ENCODE measurements around the gene TSPAN14.

The TSPAN14 gene

DNA sequence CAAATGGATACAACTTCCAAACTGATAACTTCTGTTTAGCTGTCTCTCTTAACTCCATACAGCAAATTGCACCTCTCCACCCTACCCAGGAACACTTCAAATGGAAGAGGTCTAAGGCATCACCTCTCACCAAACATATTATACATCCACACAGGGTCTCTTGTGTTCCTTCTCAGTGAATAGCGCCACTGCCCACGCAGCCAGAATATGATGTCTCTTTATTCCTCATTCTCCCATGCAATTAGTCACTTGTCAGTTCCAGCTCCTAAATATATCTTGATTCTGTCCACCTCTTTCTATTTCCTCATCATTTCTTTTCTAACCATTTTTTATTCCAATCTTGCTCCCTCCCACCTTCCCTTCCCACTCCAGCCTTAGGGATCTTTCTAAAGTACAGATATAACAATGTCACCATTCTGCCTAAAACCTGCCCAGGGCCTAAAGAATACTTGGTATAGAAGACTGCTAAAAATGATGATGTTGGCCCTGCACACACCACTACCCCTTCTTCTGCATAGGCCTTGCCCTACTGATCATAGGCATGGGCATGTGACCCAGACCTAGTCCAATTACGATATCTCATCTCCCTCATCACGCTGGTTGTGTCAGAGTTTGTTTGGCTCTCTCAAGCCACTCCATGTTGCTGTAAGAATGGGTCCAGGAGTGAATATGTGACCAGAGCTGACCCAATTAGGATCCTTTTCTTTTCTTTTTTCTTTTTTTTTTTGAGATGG is 5.7 kb upstream of the TSPAN14 start:
- TF ChIP-seq, protein P1, sequence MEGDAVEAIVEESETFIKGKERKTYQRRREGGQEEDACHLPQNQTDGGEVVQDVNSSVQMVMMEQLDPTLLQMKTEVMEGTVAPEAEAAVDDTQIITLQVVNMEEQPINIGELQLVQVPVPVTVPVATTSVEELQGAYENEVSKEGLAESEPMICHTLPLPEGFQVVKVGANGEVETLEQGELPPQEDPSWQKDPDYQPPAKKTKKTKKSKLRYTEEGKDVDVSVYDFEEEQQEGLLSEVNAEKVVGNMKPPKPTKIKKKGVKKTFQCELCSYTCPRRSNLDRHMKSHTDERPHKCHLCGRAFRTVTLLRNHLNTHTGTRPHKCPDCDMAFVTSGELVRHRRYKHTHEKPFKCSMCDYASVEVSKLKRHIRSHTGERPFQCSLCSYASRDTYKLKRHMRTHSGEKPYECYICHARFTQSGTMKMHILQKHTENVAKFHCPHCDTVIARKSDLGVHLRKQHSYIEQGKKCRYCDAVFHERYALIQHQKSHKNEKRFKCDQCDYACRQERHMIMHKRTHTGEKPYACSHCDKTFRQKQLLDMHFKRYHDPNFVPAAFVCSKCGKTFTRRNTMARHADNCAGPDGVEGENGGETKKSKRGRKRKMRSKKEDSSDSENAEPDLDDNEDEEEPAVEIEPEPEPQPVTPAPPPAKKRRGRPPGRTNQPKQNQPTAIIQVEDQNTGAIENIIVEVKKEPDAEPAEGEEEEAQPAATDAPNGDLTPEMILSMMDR (IDR thresholded peaks at IDR 0.05; ENCODE audit: insufficient read depth, low read length) = no peak
- TF ChIP-seq GABPA (IDR thresholded peaks at IDR 0.05; ENCODE audit: low read depth) = no peak
- TF ChIP-seq SPI1 (IDR thresholded peaks at IDR 0.05; ENCODE audit: borderline replicate concordance, low read depth) = no peak
- TF ChIP-seq, protein P2, sequence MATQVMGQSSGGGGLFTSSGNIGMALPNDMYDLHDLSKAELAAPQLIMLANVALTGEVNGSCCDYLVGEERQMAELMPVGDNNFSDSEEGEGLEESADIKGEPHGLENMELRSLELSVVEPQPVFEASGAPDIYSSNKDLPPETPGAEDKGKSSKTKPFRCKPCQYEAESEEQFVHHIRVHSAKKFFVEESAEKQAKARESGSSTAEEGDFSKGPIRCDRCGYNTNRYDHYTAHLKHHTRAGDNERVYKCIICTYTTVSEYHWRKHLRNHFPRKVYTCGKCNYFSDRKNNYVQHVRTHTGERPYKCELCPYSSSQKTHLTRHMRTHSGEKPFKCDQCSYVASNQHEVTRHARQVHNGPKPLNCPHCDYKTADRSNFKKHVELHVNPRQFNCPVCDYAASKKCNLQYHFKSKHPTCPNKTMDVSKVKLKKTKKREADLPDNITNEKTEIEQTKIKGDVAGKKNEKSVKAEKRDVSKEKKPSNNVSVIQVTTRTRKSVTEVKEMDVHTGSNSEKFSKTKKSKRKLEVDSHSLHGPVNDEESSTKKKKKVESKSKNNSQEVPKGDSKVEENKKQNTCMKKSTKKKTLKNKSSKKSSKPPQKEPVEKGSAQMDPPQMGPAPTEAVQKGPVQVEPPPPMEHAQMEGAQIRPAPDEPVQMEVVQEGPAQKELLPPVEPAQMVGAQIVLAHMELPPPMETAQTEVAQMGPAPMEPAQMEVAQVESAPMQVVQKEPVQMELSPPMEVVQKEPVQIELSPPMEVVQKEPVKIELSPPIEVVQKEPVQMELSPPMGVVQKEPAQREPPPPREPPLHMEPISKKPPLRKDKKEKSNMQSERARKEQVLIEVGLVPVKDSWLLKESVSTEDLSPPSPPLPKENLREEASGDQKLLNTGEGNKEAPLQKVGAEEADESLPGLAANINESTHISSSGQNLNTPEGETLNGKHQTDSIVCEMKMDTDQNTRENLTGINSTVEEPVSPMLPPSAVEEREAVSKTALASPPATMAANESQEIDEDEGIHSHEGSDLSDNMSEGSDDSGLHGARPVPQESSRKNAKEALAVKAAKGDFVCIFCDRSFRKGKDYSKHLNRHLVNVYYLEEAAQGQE (IDR thresholded peaks at IDR 0.05; ENCODE audit: insufficient replicate concordance, low read depth) = no peak
- no peak for TF ChIP-seq POLR2AphosphoS5 (IDR thresholded peaks at IDR 0.05; ENCODE audit: low read depth)
- no peak for DNase-seq (ENCODE audit: low read depth in 1 of 2, low spot score in 1 of 2)
- H3K27ac ChIP-seq (replicated peaks) = no peak overlapping the region
- no peaks in the 10 kb centered on the region for H3K27me3 ChIP-seq (ENCODE audit: insufficient read depth, poor library complexity, severe bottlenecking)
- H3K4me3 ChIP-seq (replicated peaks; ENCODE audit: insufficient read depth, low read length) = no peak overlapping the region

DNA sequence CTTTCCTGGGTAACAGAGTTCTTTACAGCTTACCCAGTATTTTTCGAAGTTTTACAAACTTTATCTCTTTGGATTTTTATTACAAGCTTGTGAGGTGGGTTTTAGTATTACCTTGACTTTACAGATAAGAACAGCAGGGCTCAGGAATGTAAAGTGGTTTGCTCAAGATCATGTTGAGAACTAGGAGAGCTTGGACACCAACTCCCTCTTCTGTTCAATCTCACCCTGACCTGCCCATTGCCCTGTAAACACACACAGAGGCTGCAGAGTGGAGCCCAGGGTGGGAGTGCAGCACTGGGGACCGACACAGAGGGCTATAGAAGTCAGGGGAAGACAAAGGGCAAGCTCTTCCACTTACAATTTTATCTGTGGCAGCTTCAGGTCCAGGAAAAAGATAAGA is 4.6 kb upstream of the TSPAN14 start:
- Histone ChIP-seq H3K4me3 (replicated peaks; ENCODE audit: insufficient read depth, low read length) (no peak overlapping the region), H3K27me3 (ENCODE audit: insufficient read depth, poor library complexity, severe bottlenecking) (no peaks in the 10 kb centered on the region), H3K27ac (replicated peaks) (no peak overlapping the region)
- no peak for DNase-seq (ENCODE audit: low read depth in 1 of 2, low spot score in 1 of 2)
- TF ChIP-seq SPI1 (IDR thresholded peaks at IDR 0.05; ENCODE audit: borderline replicate concordance, low read depth) (no peak), POLR2AphosphoS5 (IDR thresholded peaks at IDR 0.05; ENCODE audit: low read depth) (no peak), GABPA (IDR thresholded peaks at IDR 0.05; ENCODE audit: low read depth) (no peak)
- TF ChIP-seq, protein P2 (IDR thresholded peaks at IDR 0.05; ENCODE audit: insufficient replicate concordance, low read depth) = no peak
- TF ChIP-seq, protein P1 (IDR thresholded peaks at IDR 0.05; ENCODE audit: insufficient read depth, low read length) = no peak

DNA sequence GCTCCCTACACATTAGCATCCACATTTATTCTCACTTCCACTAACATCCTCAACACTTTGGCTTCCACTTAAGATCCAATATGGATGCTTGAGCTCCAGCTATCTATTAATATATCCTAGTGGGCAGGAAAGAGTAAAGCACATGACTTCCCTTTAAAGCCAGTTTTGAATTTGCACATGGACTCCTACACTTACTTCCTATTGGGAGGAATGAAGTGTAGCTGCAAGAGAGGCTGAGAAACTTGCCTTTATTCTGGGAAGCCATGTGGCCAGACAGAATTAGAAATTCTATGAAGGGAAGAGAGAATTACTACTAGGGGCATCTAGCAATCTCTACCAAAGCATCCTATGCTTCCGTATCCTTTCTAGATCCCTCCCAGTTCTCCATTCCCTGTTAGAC is 3.0 kb upstream of the TSPAN14 start:
- Histone ChIP-seq H3K4me3 (replicated peaks; ENCODE audit: insufficient read depth, low read length) (no peak overlapping the region), H3K27ac (replicated peaks) (no peak overlapping the region), H3K27me3 (ENCODE audit: insufficient read depth, poor library complexity, severe bottlenecking) (no peaks in the 10 kb centered on the region)
- no peak for DNase-seq (ENCODE audit: low read depth in 1 of 2, low spot score in 1 of 2)
- TF ChIP-seq, protein P1 (IDR thresholded peaks at IDR 0.05; ENCODE audit: insufficient read depth, low read length) = no peak
- TF ChIP-seq, protein P2 (IDR thresholded peaks at IDR 0.05; ENCODE audit: insufficient replicate concordance, low read depth) = no peak
- TF ChIP-seq GABPA (IDR thresholded peaks at IDR 0.05; ENCODE audit: low read depth) (no peak), SPI1 (IDR thresholded peaks at IDR 0.05; ENCODE audit: borderline replicate concordance, low read depth) (no peak)

Measured in HL-60 (cell line).